GM15510 (cell line): ENCODE measurements around the gene SASH1.

Source experiments
- POLR2A ChIP-seq: IDR thresholded peaks from 3 replicates; pipeline ENCODE4 v1.6.1; 2011; ENCODE audit warnings: borderline replicate concordance; ENCODE audit not compliant: insufficient read length; ENCODE audit errors: extremely low read depth

Gene SASH1

DNA sequence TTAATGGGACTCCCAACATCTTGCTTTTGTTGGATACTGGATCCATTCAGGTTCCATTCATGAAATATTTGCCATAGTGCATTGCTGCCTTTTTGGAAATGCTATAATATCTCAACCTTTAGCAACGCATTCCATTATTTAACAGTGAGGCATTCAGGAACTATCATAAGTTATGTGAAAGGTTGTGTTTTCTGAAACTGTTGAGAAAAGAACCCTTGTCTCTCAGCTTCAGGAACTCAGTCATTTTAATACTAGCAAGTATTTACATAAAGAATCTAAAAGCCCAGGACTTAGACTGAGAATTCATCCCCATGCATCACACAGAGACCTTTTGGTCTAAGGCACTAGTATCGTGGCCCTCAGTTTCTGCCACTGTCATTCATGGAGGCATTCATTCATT lies 24.9 kb upstream of the SASH1 start:
- no peak for TF ChIP-seq POLR2A

DNA sequence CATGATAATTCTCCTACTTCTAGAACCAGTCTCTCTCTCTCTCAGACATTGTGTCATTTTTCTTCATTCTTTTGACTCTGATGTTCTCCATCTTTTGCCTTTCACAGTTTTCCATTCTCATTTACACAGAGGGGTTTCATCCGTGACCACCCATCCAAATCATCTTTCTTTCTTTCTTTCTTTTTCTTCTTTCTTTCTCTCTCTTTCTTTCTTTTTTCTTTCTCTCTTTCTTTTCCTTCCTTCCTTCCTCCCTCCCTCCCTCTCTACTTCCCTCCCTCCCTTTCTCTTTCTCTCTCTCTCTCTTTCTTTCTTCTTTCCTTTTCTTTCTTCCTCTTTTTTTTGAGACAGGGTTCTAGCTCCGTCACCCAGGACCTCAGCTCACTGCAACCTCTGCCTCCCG lies 19.9 kb upstream of the SASH1 start:
- no peak for TF ChIP-seq POLR2A

DNA sequence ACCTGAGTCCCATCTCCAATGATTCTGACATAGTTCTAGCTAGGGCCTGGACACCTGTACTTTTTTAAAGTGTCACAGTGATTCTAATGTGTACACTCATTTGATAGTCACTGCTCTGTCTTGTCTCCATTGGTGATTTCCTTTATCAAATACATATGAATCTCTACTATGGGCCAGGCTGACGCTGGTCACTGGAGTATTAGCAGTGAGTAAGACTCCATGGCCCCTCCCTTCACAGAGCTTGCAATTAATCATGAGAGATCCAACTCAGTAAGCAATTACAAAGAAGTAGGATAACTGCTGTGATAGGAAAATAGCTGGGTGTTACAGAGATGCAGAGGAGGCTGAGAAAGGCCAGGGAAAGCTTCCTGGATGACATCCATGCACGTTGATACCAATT lies 19.3 kb upstream of the SASH1 start:
- no peak for TF ChIP-seq POLR2A

DNA sequence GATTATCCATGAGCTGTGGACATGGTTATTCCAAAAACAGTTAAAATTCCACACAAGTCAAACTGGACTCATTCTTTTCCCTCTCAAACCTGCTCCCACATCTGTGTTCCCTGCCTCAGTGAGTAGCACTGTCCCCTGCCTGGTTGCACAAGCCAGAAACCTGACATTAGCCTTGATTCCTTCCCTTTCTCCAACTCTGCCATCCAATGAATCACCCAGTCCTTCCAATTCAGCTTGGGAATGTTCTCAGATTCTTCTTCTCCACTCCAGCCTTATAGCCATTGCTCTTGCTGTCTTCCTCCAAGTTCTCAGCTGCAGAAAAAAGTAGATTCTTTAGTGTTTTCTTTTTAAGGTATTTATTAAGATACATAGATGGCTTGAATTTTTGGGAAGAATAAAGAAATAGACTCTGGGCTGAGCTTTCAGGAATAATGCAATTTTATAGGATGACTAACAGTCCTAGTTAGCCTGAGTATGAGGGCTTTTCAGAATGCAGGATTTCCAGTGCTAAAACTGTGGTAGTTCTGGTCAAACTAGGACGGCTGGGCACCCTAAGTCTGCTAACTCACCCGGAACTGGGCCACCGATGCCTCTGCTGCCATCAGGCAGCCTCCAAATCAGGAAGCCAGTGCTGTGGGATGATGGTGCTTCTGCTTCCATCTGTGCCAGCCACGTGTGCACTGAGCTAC lies 18.2 kb upstream of the SASH1 start:
- TF ChIP-seq POLR2A, result no peak

DNA sequence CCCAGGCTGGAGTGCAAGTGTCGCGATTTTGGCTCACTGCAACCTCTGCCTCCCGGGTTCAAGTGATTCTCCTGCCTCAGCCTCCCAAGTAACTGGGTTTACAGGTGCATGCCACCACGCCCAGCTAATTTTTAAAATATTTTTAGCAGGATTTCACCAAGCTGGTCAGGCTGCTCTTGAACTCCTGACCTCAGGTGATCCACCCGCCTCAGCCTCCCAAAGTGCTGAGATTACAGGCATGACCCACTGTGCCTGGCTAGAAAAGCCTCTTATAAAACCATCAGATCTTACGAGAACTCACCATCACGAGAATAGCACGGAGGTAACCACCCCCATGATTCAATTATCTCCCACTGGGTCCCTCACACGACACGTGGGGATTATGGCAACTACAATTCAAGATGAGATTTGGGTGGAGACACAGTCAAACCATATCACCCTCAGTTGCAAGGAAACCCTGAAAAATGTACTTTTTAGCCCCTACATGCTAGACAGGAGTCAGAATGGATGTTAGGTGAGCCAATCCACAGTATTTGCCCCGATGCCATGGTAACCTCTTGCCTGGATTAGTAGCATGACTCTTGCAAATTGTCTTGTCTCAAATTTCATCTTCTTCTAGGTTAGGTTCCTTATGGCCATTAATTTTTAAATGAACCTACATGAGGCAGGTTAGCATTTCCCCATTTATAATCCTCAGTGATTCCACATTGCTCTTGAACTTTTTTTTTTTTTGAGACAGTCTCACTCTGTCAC lies 17.1 kb upstream of the SASH1 start:
- TF ChIP-seq POLR2A, result no peak

DNA sequence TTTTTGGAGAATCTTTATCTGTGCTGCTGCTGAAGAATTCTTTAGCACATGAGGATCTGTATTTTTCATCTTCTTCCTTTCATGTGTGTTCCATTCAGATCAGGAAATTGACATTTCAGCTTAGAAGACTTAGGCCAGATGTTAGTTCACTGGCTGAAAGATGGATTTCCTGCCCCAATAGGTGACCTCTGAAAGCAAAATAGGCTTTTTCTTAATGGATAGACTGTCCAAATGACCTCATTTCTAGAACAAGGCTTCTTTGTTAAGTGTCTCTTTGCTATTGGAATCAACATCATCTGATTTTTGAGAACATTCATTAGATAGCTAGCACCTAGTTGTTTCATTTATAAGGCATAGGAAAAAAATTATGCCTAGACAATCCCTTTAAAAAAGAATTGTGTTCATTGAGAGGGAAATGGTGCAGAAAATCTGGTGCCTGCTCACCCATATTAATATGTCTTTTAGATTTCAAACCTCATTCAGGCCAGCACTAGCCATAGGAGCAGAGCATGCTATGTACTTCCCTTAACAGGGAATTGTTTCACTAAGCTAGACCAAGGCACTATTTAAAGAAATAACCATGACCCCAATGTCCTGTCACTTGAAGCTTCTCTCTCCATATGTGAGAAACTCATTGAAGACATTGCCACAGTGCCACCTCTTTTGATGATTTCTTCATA lies 13.6 kb upstream of the SASH1 start:
- TF ChIP-seq POLR2A, result no peak

DNA sequence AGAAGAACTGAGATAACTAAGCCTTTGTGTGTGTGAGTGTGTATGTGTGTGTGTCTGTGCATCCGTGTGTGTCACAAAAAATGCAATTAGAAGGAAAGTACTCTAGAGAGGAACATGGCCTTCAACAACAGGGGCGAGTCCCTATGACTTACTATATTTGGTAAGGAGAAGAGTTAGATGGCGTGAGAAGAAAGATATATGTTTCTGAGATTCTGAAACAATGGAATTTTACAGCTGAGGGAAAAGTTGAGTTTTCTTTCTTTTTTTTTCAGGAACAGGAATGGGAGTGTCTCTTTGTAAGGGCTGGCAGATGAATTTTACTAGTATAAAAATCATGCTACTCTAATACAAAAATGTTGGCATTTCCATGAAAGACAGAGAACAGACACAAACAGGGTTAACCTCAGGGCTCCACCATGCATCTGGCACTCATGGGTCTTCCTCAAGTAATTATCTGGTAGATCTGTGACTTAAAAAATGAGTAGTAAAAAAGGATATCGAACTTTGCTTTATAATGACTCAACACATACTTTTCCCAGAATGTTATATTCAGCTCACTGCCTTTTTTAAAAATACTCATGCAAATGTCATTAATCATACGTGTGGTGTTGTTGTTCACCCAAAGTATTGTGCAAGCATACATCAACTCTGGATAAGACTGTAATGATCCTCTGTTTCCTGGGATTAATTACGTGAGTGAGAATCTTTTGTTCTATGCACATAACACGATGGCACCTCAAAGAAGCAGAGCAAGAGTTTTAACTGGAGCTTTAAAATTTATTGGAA lies 12.8 kb upstream of the SASH1 start:
- TF ChIP-seq POLR2A, result no peak

DNA sequence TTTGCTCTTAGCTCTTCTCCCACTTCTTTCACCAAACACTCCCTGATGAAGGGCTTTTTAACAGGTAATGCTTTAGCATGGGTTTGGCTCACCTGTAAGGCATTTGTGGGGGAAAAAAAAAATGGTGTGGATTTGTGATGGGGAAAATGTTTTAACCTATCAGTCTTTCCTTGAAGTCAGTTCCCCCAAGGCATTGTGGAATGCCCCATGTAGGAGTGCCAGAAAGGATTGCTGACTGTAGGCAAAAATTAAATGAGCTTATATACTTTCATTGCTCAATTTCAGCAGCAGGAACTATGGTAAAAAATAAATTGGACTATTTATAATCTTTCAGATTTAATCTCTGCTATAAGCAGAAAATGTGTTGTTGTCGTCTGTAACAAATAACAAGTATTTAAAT lies 10.6 kb upstream of the SASH1 start:
- TF ChIP-seq POLR2A, result no peak

DNA sequence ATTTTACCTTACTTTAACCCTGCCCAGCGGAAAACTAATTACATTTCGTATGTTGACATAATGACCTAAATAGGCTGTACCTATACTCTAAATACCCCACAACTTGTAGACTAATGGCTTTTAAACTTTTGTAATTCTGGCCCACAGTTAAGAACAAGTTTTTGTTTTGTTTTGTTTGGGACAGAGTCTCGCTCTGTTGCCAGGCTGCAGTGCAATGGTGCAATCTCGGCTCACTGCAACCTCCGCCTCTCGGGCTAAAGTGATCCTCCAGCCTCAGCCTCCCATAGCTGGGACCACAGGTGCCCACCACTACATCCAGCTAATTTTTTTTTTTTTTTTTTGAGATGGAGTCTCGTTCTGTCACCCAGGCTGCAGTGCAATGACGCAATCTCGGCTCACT lies 5.7 kb upstream of the SASH1 start:
- no peak for TF ChIP-seq POLR2A

DNA sequence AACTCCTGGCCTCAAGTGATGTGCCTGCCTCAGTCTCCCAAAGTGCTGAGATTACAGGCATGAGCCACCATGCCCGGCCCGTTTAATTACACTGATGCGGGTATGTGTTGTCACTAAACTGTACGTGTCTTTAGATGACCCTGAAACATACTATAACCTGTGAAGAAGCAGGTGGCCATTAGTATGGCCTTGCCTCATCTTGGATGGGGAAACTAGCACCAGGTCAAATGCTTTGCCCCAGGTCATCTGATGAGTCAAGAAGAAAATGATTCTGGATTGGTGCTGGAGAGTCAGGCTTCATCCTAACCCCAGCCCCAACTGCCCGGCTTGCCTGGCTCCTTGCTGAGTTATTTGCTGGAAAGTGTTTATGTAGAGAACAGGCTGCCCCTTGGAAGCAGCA lies 2.9 kb upstream of the SASH1 start:
- no peak for TF ChIP-seq POLR2A

DNA sequence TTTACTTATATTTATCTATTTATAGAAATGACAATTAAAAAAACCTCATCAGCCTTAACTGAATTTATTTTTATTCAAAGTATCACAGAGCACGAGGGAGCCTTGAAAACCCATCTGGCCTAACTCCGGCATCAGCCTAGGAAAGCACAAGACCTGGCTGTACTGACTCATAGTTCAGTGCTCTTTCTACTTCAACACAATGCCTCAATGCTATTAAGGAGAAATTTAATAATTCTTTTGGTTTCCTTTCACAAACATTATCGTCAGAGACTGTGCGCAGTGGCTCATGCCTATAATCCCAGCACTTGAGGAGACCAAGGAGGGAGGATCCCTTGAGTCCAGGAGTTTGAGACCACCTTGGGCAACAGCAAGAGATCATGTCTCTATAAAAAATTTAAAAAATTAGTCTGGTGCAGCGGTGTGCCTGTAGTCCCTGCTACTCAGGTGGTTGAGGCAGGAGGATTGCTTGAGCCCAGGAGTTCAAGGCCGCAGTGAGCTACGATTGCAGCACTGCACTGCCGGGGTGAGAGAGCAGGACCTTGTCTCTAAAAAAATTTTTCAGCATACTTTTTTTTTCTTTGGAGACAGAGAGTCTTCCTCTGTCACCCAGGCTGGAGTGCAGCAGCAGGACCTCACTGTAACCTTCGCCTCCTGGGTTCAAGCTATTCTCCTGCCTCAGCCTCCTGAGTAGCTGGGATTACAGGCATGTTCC lies 1.9 kb upstream of the SASH1 start:
- no peak for TF ChIP-seq POLR2A

DNA sequence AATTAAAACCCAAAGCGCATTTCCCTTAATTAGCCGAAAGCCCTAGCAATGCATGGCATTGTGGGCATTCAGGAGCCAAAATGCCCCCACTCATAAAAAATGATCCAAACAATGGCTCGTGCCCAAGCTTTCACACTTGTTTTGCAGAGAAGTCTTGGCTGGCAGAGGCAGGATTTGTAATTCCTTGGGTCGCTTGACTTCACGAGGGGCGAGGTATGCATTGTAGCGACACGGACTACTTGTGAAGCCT lies 613 bp upstream of the SASH1 start:
- TF ChIP-seq POLR2A, result no peak

DNA sequence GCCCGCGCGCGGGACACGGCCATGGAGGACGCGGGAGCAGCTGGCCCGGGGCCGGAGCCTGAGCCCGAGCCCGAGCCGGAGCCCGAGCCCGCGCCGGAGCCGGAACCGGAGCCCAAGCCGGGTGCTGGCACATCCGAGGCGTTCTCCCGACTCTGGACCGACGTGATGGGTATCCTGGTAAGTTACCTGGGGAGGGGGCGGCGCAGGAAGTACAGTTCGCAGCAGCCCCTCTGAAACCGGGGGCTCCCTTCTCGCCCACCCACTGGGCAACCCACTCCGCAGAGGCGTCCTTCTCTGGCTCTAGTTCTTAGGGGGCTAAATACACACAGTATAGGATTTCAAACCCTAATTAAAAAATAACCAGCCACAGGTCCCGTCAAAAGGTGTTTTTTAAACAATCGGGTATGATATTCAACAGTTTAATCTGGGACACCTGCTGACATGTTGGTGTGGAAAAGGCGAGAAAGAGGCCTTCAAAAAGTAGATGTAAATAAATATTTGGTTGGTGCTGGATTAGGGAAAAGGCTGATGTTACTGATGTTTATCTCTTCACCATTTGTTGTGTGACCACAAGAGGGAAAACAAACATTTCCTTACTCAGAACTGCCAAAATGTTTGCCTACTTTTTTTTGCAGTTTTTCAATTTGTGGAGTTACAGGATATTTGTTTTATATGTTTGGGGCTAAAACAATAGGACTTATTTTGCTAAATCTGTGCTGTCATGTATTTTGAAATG lies 577 bp downstream of the SASH1 start:
- TF ChIP-seq POLR2A, result no peak

DNA sequence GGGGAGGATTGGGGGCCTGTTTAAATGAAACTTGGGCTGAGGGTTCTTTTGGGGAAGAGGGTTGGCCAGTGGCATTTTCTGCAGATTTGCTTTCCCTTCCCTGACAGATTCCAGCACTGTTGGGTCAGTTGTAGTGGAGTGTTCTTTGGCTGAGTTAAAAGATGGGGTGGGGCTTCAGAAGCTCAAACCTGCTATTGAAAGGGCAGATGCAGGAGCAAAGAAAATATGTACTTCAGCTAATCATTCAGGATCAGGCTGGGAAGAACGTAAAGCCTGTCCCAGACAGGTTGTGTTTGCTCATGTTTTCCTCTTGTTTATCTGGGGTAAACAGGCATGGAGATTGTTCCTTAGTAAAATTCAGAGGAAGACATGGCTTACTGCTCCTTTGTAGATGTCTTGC lies 2.5 kb downstream of the SASH1 start:
- no peak for TF ChIP-seq POLR2A
